ENCODE results near the gene CCDC171. TPM values are rescaled to one million over a fixed set of nuclear protein-coding genes. Genes with fewer than 3 reads are reported as not detected.

The CCDC171 gene
- total RNA-seq, 1 donor from 2014 or later: 1.2 TPM

DNA sequence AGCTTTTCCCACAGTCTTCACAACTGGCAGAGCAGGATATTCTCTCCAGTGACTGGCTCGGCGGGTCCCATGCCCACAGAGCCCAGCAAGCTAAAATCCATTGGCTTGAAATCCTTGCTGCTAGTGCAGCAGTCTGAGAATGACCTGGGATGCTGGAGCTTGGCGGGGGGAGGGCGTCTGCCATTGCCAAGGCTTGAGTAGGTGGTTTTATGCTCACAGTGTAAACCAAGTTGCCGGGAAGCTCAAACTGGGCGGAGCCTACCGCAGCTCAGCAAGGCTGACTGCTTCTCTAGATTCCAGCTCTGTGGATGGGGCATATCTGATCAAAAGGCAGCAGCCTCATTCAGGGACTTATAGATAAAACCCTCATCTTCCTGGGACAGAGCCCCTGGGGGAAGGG lies 194.1 kb downstream of the CCDC171 start:
- Histone ChIP-seq H4K20me1 (ENCODE audit: insufficient read depth, low read length) (no peaks in the 10 kb centered on the region), H3K4me3 (ENCODE audit: insufficient read depth, low read depth, low read length) (no peak overlapping the region), H3K36me3 (ENCODE audit: insufficient read depth, low read length) (no peaks in the 10 kb centered on the region), H2AFZ (ENCODE audit: low read depth, low read length) (no peak overlapping the region), H3K4me1 (ENCODE audit: insufficient read depth, low read length) (no peaks in the 10 kb centered on the region), H3K27ac (ENCODE audit: low read depth, low read length) (no peak overlapping the region), H3K9ac (ENCODE audit: low read length) (no peak overlapping the region), H3K79me2 (ENCODE audit: insufficient read depth, low read length) (no peaks in the 10 kb centered on the region), H3K9me3 (ENCODE audit: insufficient read depth, low read depth, low read length) (no peaks in the 10 kb centered on the region), H3K27me3 (ENCODE audit: insufficient read depth, low read length) (no peaks in the 10 kb centered on the region), H3K4me2 (ENCODE audit: low read length) (no peak overlapping the region)
- H3K27me3 Mint-ChIP-seq (ENCODE audit: low read depth, unreplicated experiment): no peaks in the 10 kb centered on the region
- H3K36me3 Mint-ChIP-seq (ENCODE audit: low read depth, unreplicated experiment): no peaks in the 10 kb centered on the region
- DNase-seq (ENCODE audit: low read depth) (no peak), FAIRE-seq (no peak)
- TF ChIP-seq EZH2 (IDR thresholded peaks at IDR 0.05; ENCODE audit: insufficient read depth, low read length): no peak
- TF ChIP-seq, protein P1, sequence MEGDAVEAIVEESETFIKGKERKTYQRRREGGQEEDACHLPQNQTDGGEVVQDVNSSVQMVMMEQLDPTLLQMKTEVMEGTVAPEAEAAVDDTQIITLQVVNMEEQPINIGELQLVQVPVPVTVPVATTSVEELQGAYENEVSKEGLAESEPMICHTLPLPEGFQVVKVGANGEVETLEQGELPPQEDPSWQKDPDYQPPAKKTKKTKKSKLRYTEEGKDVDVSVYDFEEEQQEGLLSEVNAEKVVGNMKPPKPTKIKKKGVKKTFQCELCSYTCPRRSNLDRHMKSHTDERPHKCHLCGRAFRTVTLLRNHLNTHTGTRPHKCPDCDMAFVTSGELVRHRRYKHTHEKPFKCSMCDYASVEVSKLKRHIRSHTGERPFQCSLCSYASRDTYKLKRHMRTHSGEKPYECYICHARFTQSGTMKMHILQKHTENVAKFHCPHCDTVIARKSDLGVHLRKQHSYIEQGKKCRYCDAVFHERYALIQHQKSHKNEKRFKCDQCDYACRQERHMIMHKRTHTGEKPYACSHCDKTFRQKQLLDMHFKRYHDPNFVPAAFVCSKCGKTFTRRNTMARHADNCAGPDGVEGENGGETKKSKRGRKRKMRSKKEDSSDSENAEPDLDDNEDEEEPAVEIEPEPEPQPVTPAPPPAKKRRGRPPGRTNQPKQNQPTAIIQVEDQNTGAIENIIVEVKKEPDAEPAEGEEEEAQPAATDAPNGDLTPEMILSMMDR (IDR thresholded peaks at IDR 0.05; ENCODE audit: insufficient read depth, low read depth, low read length): no peak
- peaks cover 7% of the 10 kb centered on the region for H3K9me3 Mint-ChIP-seq (ENCODE audit: unreplicated experiment)
- no peak overlapping the region for H3K4me3 Mint-ChIP-seq (ENCODE audit: unreplicated experiment)
- H3K27ac Mint-ChIP-seq (ENCODE audit: unreplicated experiment): no peak overlapping the region
- no peaks in the 10 kb centered on the region for H3K4me1 Mint-ChIP-seq (ENCODE audit: low read depth, unreplicated experiment)

DNA sequence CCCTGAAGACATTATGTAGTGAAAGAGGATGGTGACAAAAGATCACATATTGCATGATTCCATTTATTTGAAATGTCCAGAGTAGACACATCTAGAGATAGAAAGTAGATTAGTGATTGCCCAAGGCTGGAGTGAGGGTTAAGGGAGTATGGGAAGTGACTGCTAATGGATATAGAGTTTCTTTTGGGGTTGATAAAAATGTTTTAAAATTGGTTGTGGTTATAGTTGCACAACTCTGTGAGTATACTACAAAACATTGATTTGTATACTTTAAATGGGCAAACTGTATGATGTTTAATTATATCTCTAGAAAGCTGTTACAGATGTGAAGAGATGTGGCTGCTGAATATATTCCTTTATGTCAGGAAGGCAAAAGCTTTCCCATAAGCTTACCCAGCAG lies 202.8 kb downstream of the CCDC171 start:
- DNase-seq (ENCODE audit: low read depth) (no peak), FAIRE-seq (no peak)
- Histone ChIP-seq H3K4me3 (ENCODE audit: insufficient read depth, low read depth, low read length) (no peak overlapping the region), H3K4me1 (ENCODE audit: insufficient read depth, low read length) (no peaks in the 10 kb centered on the region), H3K36me3 (ENCODE audit: insufficient read depth, low read length) (no peaks in the 10 kb centered on the region), H4K20me1 (ENCODE audit: insufficient read depth, low read length) (no peaks in the 10 kb centered on the region), H3K27ac (ENCODE audit: low read depth, low read length) (no peak overlapping the region), H3K4me2 (ENCODE audit: low read length) (no peak overlapping the region), H3K27me3 (ENCODE audit: insufficient read depth, low read length) (no peaks in the 10 kb centered on the region), H3K9ac (ENCODE audit: low read length) (no peak overlapping the region), H3K9me3 (ENCODE audit: insufficient read depth, low read depth, low read length) (no peaks in the 10 kb centered on the region), H3K79me2 (ENCODE audit: insufficient read depth, low read length) (no peaks in the 10 kb centered on the region), H2AFZ (ENCODE audit: low read depth, low read length) (no peak overlapping the region)
- H3K27me3 Mint-ChIP-seq (ENCODE audit: low read depth, unreplicated experiment): no peaks in the 10 kb centered on the region
- H3K4me1 Mint-ChIP-seq (ENCODE audit: low read depth, unreplicated experiment): no peaks in the 10 kb centered on the region
- no peaks in the 10 kb centered on the region for H3K36me3 Mint-ChIP-seq (ENCODE audit: low read depth, unreplicated experiment)
- no peak overlapping the region for H3K4me3 Mint-ChIP-seq (ENCODE audit: unreplicated experiment)
- H3K27ac Mint-ChIP-seq (ENCODE audit: unreplicated experiment): no peak overlapping the region
- TF ChIP-seq, protein P1 (IDR thresholded peaks at IDR 0.05; ENCODE audit: insufficient read depth, low read depth, low read length): no peak
- TF ChIP-seq EZH2 (IDR thresholded peaks at IDR 0.05; ENCODE audit: insufficient read depth, low read length): no peak
- no peaks in the 10 kb centered on the region for H3K9me3 Mint-ChIP-seq (ENCODE audit: unreplicated experiment)

DNA sequence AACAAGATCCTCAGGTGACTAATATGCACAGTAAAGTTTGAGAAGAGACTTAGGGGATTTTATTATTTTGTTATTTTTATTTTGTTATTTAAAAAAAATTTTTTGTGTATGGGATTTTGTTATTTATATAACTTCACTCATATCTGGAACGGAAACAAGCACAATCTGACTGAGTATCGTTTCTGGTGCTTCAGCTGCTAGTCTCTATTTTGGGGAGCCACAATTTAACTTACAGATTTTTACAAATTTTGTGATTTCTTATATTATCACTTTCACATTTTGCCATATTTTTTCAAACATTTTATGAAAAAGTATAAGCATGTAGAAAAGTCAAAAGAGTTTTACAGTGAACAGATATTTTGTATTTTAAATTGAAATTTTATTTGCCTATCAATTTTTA lies 208.7 kb downstream of the CCDC171 start:
- H2AFZ ChIP-seq (ENCODE audit: low read depth, low read length): no peak overlapping the region
- no peak overlapping the region for H3K9ac ChIP-seq (ENCODE audit: low read length)
- H3K36me3 ChIP-seq (ENCODE audit: insufficient read depth, low read length): no peaks in the 10 kb centered on the region
- no peaks in the 10 kb centered on the region for H3K36me3 Mint-ChIP-seq (ENCODE audit: low read depth, unreplicated experiment)
- H3K27ac Mint-ChIP-seq (ENCODE audit: unreplicated experiment): no peak overlapping the region
- H3K9me3 Mint-ChIP-seq (ENCODE audit: unreplicated experiment): no peaks in the 10 kb centered on the region
- H3K4me2 ChIP-seq (ENCODE audit: low read length): no peak overlapping the region
- H3K4me3 Mint-ChIP-seq (ENCODE audit: unreplicated experiment): no peak overlapping the region
- H3K4me1 ChIP-seq (ENCODE audit: insufficient read depth, low read length): no peaks in the 10 kb centered on the region
- H3K4me3 ChIP-seq (ENCODE audit: insufficient read depth, low read depth, low read length): no peak overlapping the region
- no peaks in the 10 kb centered on the region for H3K27me3 ChIP-seq (ENCODE audit: insufficient read depth, low read length)
- H3K79me2 ChIP-seq (ENCODE audit: insufficient read depth, low read length): no peaks in the 10 kb centered on the region
- H3K9me3 ChIP-seq (ENCODE audit: insufficient read depth, low read depth, low read length): no peaks in the 10 kb centered on the region
- H3K4me1 Mint-ChIP-seq (ENCODE audit: low read depth, unreplicated experiment): no peaks in the 10 kb centered on the region
- H3K27me3 Mint-ChIP-seq (ENCODE audit: low read depth, unreplicated experiment): no peaks in the 10 kb centered on the region
- no peak for DNase-seq (ENCODE audit: low read depth)
- no peaks in the 10 kb centered on the region for H4K20me1 ChIP-seq (ENCODE audit: insufficient read depth, low read length)
- no peak for FAIRE-seq
- TF ChIP-seq, protein P1 (IDR thresholded peaks at IDR 0.05; ENCODE audit: insufficient read depth, low read depth, low read length): no peak
- TF ChIP-seq EZH2 (IDR thresholded peaks at IDR 0.05; ENCODE audit: insufficient read depth, low read length): no peak
- H3K27ac ChIP-seq (ENCODE audit: low read depth, low read length): no peak overlapping the region

All from astrocyte (in vitro differentiated cells and primary cell).